Activated CD4-positive, alpha-beta memory T cell treated with anti-CD3 and anti-CD28 coated beads for 36 hours (primary cell): Measurements from ENCODE around the gene GREM1. TPM values are rescaled to one million over a fixed set of nuclear protein-coding genes. Genes with fewer than 3 reads are reported as not detected.

Experiments
- CTCF ChIA-PET: fragments of 350-600 bp; sonication (Branson Sonifier 250); formaldehyde crosslinking; loops from one replicate; lab custom pipeline; 2021; ENCODE audit warnings: antibody characterized with exemption, inconsistent platforms; lab: Charles Lee
- POLR2A ChIA-PET: fragments of 350-600 bp; sonication (Branson Sonifier 250); formaldehyde crosslinking; loops from one replicate; lab custom pipeline; 2021; ENCODE audit warnings: antibody characterized with exemption; lab: Charles Lee
- DNase-seq: peaks from one replicate; pipeline ENCODE4 v3.0.0-alpha.2; 2020
- H3K27ac Mint-ChIP-seq: one replicate; pipeline ENCODE4 v1.8.0; 2021; ENCODE audit warnings: mixed read lengths
- H3K27me3 Mint-ChIP-seq: one replicate; pipeline ENCODE4 v1.8.0; 2021; ENCODE audit warnings: mixed read lengths
- H3K36me3 Mint-ChIP-seq: one replicate; pipeline ENCODE4 v1.8.0; 2021; ENCODE audit warnings: mixed read lengths
- H3K4me1 Mint-ChIP-seq: one replicate; pipeline ENCODE4 v1.8.0; 2021; ENCODE audit warnings: low read depth, mixed read lengths
- H3K4me3 Mint-ChIP-seq: one replicate; pipeline ENCODE4 v1.8.0; 2021; ENCODE audit warnings: mild to moderate bottlenecking, mixed read lengths
- H3K9me3 Mint-ChIP-seq: one replicate; pipeline ENCODE4 v1.8.0; 2021; ENCODE audit warnings: mixed read lengths
- intact Hi-C: fragments of 100-400 bp; cut with micrococcal nuclease; formaldehyde crosslinking; loops from one replicate; pipeline ENCODE4 v1.15.1; 2023
- total RNA-seq, 2 experiments: library from RNA; stranded (reverse); gene quantifications; one replicate each; pipeline ENCODE4 v1.2.3, GENCODE V29; 2021

The GREM1 gene
- total RNA-seq, 2 experiments from 2014 or later = not detected

- Mint-ChIP-seq H3K27ac (no peak overlapping the region), H3K36me3 (no peaks in the 10 kb centered on the region), H3K4me3 (no peak overlapping the region), H3K9me3 (no peaks in the 10 kb centered on the region), H3K27me3 (peaks cover 6% of the 10 kb centered on the region), H3K4me1 (no peaks in the 10 kb centered on the region)
- intact Hi-C loops = no loop called here
- no peak for DNase-seq
- ChIA-PET CTCF (no interaction called here), POLR2A (no interaction called here)
Observed at GRCh38 chr15:32701863-32702262, 15.9 kb upstream of the GREM1 start.

DNA sequence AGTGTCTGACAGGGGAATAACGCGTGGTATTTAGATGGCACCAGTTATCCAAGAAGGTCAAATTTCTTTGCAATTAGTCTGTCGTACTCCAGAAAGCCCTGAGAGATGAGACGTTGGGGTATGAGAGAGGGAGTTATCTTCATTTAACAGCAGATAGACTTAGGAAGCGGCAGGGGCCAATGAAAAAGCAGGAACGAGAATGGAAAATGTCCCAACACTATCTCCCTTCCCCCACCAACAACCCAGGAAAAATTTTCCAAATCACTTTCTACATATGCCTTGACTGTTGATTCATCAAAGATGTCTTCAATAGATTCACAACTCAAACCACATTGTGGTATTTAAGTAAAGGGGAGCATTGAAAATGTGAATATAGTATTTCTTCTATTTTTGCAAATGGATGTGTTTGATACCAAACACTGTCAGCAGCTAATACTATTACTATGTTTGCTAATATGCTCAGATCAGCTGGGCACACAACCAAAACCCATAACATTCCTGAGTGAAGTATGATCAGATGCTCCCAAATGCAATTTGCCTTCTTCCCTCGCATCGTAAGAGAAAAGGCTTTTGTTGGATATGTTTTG is 13.3 kb upstream of the GREM1 start:
- Mint-ChIP-seq H3K36me3 (no peaks in the 10 kb centered on the region), H3K9me3 (no peaks in the 10 kb centered on the region), H3K4me1 (no peaks in the 10 kb centered on the region), H3K27me3 (peaks cover 10% of the 10 kb centered on the region), H3K4me3 (no peak overlapping the region), H3K27ac (no peak overlapping the region)
- intact Hi-C loops = no loop called here
- DNase-seq = no peak
- ChIA-PET POLR2A (no interaction called here), CTCF (interaction anchor here (0.6 kb wide), 1 partner anchor 42 kb away, joined by 3 read pairs; no protein-coding TSS in a partner anchor)

DNA sequence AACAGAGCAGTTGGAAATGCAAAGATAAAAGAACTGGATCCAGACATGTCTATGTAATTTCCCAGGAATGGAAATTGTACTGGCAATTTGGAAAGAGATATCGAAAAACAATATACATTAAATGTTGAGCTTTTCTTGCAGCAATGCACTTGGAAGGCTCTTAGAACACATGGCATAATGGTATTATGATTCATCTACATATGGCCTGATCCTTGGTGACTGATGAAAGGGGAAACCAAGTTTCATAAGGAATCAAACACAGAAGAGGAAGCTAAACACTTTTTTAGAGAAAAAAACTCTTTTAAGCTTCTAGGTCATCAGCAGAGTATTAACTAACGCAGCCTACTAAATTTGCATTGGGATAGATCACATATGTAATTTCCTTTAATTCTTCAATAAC is 12.4 kb upstream of the GREM1 start:
- Mint-ChIP-seq H3K36me3 (no peaks in the 10 kb centered on the region), H3K27ac (no peak overlapping the region), H3K9me3 (no peaks in the 10 kb centered on the region), H3K4me3 (no peak overlapping the region), H3K4me1 (no peaks in the 10 kb centered on the region), H3K27me3 (peaks cover 10% of the 10 kb centered on the region)
- intact Hi-C loops = no loop called here
- DNase-seq = no peak
- ChIA-PET POLR2A (no interaction called here), CTCF (no interaction called here)

GRCh38 chr15:32706704-32707103 is 11.1 kb upstream of the GREM1 start:
- no peaks in the 10 kb centered on the region for H3K36me3 Mint-ChIP-seq
- DNase-seq = no peak
- H3K27ac Mint-ChIP-seq = no peak overlapping the region
- intact Hi-C loops = no loop called here
- peaks cover 9% of the 10 kb centered on the region for H3K27me3 Mint-ChIP-seq
- H3K4me3 Mint-ChIP-seq = no peak overlapping the region
- no peaks in the 10 kb centered on the region for H3K4me1 Mint-ChIP-seq
- ChIA-PET POLR2A (no interaction called here), CTCF (no interaction called here)
- no peaks in the 10 kb centered on the region for H3K9me3 Mint-ChIP-seq

GRCh38 chr15:32707436-32707835 is 10.4 kb upstream of the GREM1 start:
- Mint-ChIP-seq H3K9me3 (no peaks in the 10 kb centered on the region), H3K36me3 (no peaks in the 10 kb centered on the region), H3K4me3 (no peak overlapping the region), H3K27me3 (peaks cover 11% of the 10 kb centered on the region), H3K27ac (no peak overlapping the region), H3K4me1 (no peaks in the 10 kb centered on the region)
- CTCF ChIA-PET = no interaction called here
- POLR2A ChIA-PET = no interaction called here
- intact Hi-C loops = no loop called here
- no peak for DNase-seq

- POLR2A ChIA-PET = no interaction called here
- CTCF ChIA-PET = no interaction called here
- Mint-ChIP-seq H3K4me3 (no peak overlapping the region), H3K4me1 (no peaks in the 10 kb centered on the region), H3K9me3 (no peaks in the 10 kb centered on the region), H3K27ac (no peak overlapping the region), H3K27me3 (peaks cover 22% of the 10 kb centered on the region), H3K36me3 (no peaks in the 10 kb centered on the region)
- intact Hi-C loops = no loop called here
- no peak for DNase-seq
Observed at GRCh38 chr15:32709295-32710033, 8.3 kb upstream of the GREM1 start.

DNA sequence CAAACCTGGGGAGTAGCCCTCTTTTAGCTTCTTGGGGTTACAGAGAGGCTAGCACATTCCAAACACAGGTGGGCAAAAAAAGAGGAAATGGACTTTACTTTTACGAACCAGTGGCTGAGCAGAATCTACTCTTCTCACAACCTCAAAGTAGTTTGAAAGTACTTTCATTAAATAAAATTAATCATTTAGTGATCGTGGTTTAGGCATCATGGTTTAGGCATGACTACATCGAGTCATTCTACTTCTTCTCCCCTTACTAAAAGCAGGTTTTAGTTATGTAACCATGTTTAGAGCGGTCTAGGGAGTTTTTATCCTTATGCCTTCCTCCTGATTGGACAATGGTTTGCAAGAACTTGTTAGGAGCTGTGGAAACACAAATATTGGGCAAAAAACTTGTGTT is 2.5 kb upstream of the GREM1 start:
- H3K27me3 Mint-ChIP-seq = peaks cover 57% of the 10 kb centered on the region
- peaks cover 21% of the 10 kb centered on the region for H3K4me1 Mint-ChIP-seq
- no peak overlapping the region for H3K27ac Mint-ChIP-seq
- intact Hi-C loops = no loop called here
- H3K36me3 Mint-ChIP-seq = no peaks in the 10 kb centered on the region
- ChIA-PET CTCF (no interaction called here), POLR2A (no interaction called here)
- H3K4me3 Mint-ChIP-seq = no peak overlapping the region
- H3K9me3 Mint-ChIP-seq = no peaks in the 10 kb centered on the region
- no peak for DNase-seq

- Mint-ChIP-seq H3K4me1 (peaks cover 21% of the 10 kb centered on the region), H3K9me3 (no peaks in the 10 kb centered on the region), H3K36me3 (no peaks in the 10 kb centered on the region), H3K27me3 (peaks cover 65% of the 10 kb centered on the region), H3K27ac (no peak overlapping the region), H3K4me3 (no peak overlapping the region)
- ChIA-PET POLR2A (no interaction called here), CTCF (interaction anchor here (0.8 kb wide), 1 partner anchor 55 kb away, joined by 3 read pairs; no protein-coding TSS in a partner anchor)
- DNase-seq = no peak
- intact Hi-C loops = no loop called here
Observed at GRCh38 chr15:32716216-32716914, 1.4 kb upstream of the GREM1 start.

GRCh38 chr15:32716915-32717425 is 834 bp upstream of the GREM1 start:
- Mint-ChIP-seq H3K27ac (no peak overlapping the region), H3K4me3 (no peak overlapping the region), H3K27me3 (peaks cover 67% of the 10 kb centered on the region), H3K36me3 (no peaks in the 10 kb centered on the region), H3K9me3 (no peaks in the 10 kb centered on the region), H3K4me1 (peaks cover 21% of the 10 kb centered on the region)
- intact Hi-C loops = no loop called here
- ChIA-PET POLR2A (no interaction called here), CTCF (interaction anchor here (0.8 kb wide), 1 partner anchor 55 kb away, joined by 3 read pairs; no protein-coding TSS in a partner anchor)
- no peak for DNase-seq

GRCh38 chr15:32718227-32718820 is 520 bp downstream of the GREM1 start:
- Mint-ChIP-seq H3K27me3 (peaks cover 71% of the 10 kb centered on the region), H3K36me3 (no peaks in the 10 kb centered on the region), H3K9me3 (no peaks in the 10 kb centered on the region), H3K4me1 (peaks cover 23% of the 10 kb centered on the region), H3K4me3 (no peak overlapping the region), H3K27ac (no peak overlapping the region)
- no peak for DNase-seq
- ChIA-PET CTCF (no interaction called here), POLR2A (no interaction called here)
- intact Hi-C loops = no loop called here

- no peak for DNase-seq
- ChIA-PET POLR2A (no interaction called here), CTCF (no interaction called here)
- Mint-ChIP-seq H3K4me1 (peaks cover 27% of the 10 kb centered on the region), H3K27ac (no peak overlapping the region), H3K36me3 (no peaks in the 10 kb centered on the region), H3K4me3 (no peak overlapping the region), H3K27me3 (peaks cover 69% of the 10 kb centered on the region), H3K9me3 (no peaks in the 10 kb centered on the region)
- intact Hi-C loops = no loop called here
Observed at GRCh38 chr15:32718821-32719716, 1.3 kb downstream of the GREM1 start.
